NCI-H510A (cell line): ENCODE measurements around the gene OR10J5.
"Not testable (repeated sequence)": the region's sequence is repeated elsewhere in the genome, so short reads cannot be mapped to it uniquely, and the experiment has no call there.

Experiments
- DNase-seq: peaks from one replicate; lab custom pipeline; 2025; lab: John Stamatoyannopoulos, UW

OR10J5 gene

GRCh38 chr1:159535907-159536306, at the start of gene OR10J5:
Gene OR10J5, minus strand, starts transcription at chr1:159536007. Its CDS starts 0 bp downstream, at chr1:159536007.
- DNase-seq: no peak

- no peak for DNase-seq
Observed at GRCh38 chr1:159584536-159584935, 48.7 kb upstream of the OR10J5 start.

- DNase-seq: no peak
Observed at GRCh38 chr1:159581422-159581821, 45.6 kb upstream of the OR10J5 start.

- DNase-seq: no peak
Observed at GRCh38 chr1:159580340-159580739, 44.5 kb upstream of the OR10J5 start.

- no peak for DNase-seq
Observed at GRCh38 chr1:159577446-159577845, 41.6 kb upstream of the OR10J5 start.

GRCh38 chr1:159562680-159563079, 26.9 kb upstream of the OR10J5 start:
- DNase-seq: no peak

- DNase-seq: no peak
Observed at GRCh38 chr1:159561497-159561896, 25.7 kb upstream of the OR10J5 start.

- DNase-seq: no peak
Observed at GRCh38 chr1:159560599-159560998, 24.8 kb upstream of the OR10J5 start.

GRCh38 chr1:159556931-159557369, 21.1 kb upstream of the OR10J5 start:
- DNase-seq: no peak

GRCh38 chr1:159554696-159555095, 18.9 kb upstream of the OR10J5 start:
- DNase-seq: no peak

- no peak for DNase-seq
Observed at GRCh38 chr1:159554261-159554660, 18.5 kb upstream of the OR10J5 start.

- DNase-seq: no peak
Observed at GRCh38 chr1:159548126-159548525, 12.3 kb upstream of the OR10J5 start.

GRCh38 chr1:159532922-159533321, 2.9 kb downstream of the OR10J5 start:
- DNase-seq: no peak

GRCh38 chr1:159524792-159525191, 11.0 kb downstream of the OR10J5 start:
- not testable (repeated sequence) for DNase-seq

GRCh38 chr1:159510229-159510541, 25.6 kb downstream of the OR10J5 start:
- DNase-seq: no peak

- no peak for DNase-seq
Observed at GRCh38 chr1:159509440-159510228, 26.2 kb downstream of the OR10J5 start.

- no peak for DNase-seq
Observed at GRCh38 chr1:159508951-159509350, 26.9 kb downstream of the OR10J5 start.

- no peak for DNase-seq
Observed at GRCh38 chr1:159505676-159506075, 30.1 kb downstream of the OR10J5 start.

GRCh38 chr1:159501082-159501481, 34.7 kb downstream of the OR10J5 start:
- DNase-seq: no peak

GRCh38 chr1:159494513-159495210, 41.1 kb downstream of the OR10J5 start:
- not testable (repeated sequence) for DNase-seq

- no peak for DNase-seq
Observed at GRCh38 chr1:159493354-159493753, 42.5 kb downstream of the OR10J5 start.

- DNase-seq: no peak
Observed at GRCh38 chr1:159492575-159493323, 43.1 kb downstream of the OR10J5 start.
